Measurements from ENCODE around the gene CHCHD4. TPM values are rescaled to one million over a fixed set of nuclear protein-coding genes. Genes with fewer than 3 reads are reported as not detected.

CHCHD4 gene
- total RNA-seq, 1 donor from 2014 or later, result 12.0 TPM

GRCh38 chr3:14138109-14138877 lies 13.6 kb upstream of the CHCHD4 start:
- H3K4me3 ChIP-seq, result no peak overlapping the region
- ATAC-seq (no peak), DNase-seq (no peak)
- H3K36me3 ChIP-seq, result peaks cover 89% of the 10 kb centered on the region
- H3K27me3 ChIP-seq, result no peaks in the 10 kb centered on the region
- TF ChIP-seq CTCF (IDR thresholded peaks at IDR 0.05), result no peak
- peaks cover 27% of the 10 kb centered on the region for H3K4me1 ChIP-seq
- no peaks in the 10 kb centered on the region for H3K9me3 ChIP-seq
- intact Hi-C loops (cut with DNase I), result no loop called here
- no peak overlapping the region for H3K27ac ChIP-seq

GRCh38 chr3:14137445-14137844 lies 12.8 kb upstream of the CHCHD4 start:
- intact Hi-C loops (cut with DNase I), result no loop called here
- Histone ChIP-seq H3K4me1 (peaks cover 19% of the 10 kb centered on the region), H3K4me3 (no peak overlapping the region), H3K36me3 (peaks cover 95% of the 10 kb centered on the region), H3K27ac (no peak overlapping the region), H3K9me3 (no peaks in the 10 kb centered on the region), H3K27me3 (no peaks in the 10 kb centered on the region)
- TF ChIP-seq CTCF (IDR thresholded peaks at IDR 0.05), result no peak
- no peak for ATAC-seq
- no peak for DNase-seq

GRCh38 chr3:14137004-14137403 lies 12.3 kb upstream of the CHCHD4 start:
- intact Hi-C loops (cut with DNase I), result no loop called here
- ATAC-seq (peak; percentile 18), DNase-seq (no peak)
- no peak for TF ChIP-seq CTCF (IDR thresholded peaks at IDR 0.05)
- H3K27ac ChIP-seq, result no peak overlapping the region
- H3K27me3 ChIP-seq, result no peaks in the 10 kb centered on the region
- no peak overlapping the region for H3K4me3 ChIP-seq
- H3K4me1 ChIP-seq, result peaks cover 15% of the 10 kb centered on the region
- H3K9me3 ChIP-seq, result no peaks in the 10 kb centered on the region
- peaks cover 95% of the 10 kb centered on the region for H3K36me3 ChIP-seq

GRCh38 chr3:14135581-14135980 lies 10.9 kb upstream of the CHCHD4 start:
- no peak overlapping the region for H3K4me3 ChIP-seq
- DNase-seq, result no peak
- no peak for TF ChIP-seq CTCF (IDR thresholded peaks at IDR 0.05)
- H3K9me3 ChIP-seq, result no peaks in the 10 kb centered on the region
- intact Hi-C loops (cut with DNase I), result no loop called here
- peaks cover 2% of the 10 kb centered on the region for H3K4me1 ChIP-seq
- H3K27me3 ChIP-seq, result no peaks in the 10 kb centered on the region
- H3K36me3 ChIP-seq, result peaks cover 95% of the 10 kb centered on the region
- no peak for ATAC-seq
- H3K27ac ChIP-seq, result no peak overlapping the region

GRCh38 chr3:14134291-14134690 lies 9.6 kb upstream of the CHCHD4 start:
- no peak for ATAC-seq

More at GRCh38 chr3:14134291-14134690, 9.6 kb upstream of the CHCHD4 start:
- Histone ChIP-seq H3K27me3 (no peaks in the 10 kb centered on the region), H3K27ac (no peak overlapping the region), H3K4me1 (no peaks in the 10 kb centered on the region), H3K4me3 (no peak overlapping the region), H3K9me3 (no peaks in the 10 kb centered on the region), H3K36me3 (peaks cover 96% of the 10 kb centered on the region)
- no peak for TF ChIP-seq CTCF (IDR thresholded peaks at IDR 0.05)
- intact Hi-C loops (cut with DNase I), result no loop called here
- no peak for DNase-seq

All from upper lobe of right lung (tissue), 1 donor.